ENCODE measurements around the gene CELSR1.

DNA sequence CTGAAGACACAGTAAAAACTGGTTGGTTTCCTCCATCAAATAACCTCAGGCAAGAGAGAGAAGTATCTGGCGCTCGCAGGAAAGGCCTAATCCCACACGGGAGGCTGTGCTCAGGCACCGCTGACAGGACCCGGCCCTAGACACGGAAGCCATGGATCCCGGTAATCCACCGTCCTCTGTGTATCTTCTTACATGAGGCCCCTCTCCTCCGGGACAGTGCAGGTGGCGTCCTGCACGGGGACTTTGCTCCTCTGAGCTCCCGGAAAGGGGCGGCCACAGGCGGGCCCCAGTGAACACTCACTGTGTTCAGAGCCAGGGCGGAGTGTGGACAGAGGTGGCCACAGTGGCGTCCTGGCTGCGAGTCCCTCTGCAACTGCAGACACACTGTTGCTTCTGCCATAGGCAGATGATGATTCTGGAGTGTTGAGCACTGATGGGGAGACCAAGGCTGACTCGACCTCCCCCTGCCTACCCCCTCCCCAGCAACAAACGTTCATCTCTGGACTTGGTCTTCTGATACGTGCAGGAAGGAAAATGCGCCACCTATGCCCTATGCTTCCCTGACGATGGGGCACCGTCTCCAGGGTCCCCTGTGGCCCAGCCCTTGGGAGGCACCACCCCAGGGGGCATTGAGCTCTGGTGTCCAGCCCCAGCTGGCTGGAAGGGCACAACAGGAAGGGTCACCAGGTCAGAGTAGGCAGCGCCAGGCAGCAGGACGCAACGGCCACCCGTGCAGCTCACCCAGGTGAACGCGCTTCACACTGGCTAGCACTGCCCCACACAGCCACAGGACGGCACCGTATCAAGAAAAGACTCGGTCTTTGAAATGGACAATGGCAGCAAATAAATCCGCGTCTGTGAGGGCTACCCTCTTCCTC, 106.2 kb downstream of the CELSR1 start:
- TF ChIP-seq POLR2AphosphoS5 (IDR thresholded peaks at IDR 0.05), result no peak
- TF ChIP-seq, protein P1, sequence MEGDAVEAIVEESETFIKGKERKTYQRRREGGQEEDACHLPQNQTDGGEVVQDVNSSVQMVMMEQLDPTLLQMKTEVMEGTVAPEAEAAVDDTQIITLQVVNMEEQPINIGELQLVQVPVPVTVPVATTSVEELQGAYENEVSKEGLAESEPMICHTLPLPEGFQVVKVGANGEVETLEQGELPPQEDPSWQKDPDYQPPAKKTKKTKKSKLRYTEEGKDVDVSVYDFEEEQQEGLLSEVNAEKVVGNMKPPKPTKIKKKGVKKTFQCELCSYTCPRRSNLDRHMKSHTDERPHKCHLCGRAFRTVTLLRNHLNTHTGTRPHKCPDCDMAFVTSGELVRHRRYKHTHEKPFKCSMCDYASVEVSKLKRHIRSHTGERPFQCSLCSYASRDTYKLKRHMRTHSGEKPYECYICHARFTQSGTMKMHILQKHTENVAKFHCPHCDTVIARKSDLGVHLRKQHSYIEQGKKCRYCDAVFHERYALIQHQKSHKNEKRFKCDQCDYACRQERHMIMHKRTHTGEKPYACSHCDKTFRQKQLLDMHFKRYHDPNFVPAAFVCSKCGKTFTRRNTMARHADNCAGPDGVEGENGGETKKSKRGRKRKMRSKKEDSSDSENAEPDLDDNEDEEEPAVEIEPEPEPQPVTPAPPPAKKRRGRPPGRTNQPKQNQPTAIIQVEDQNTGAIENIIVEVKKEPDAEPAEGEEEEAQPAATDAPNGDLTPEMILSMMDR (IDR thresholded peaks at IDR 0.05 in 8 of 11, conservative IDR thresholded peaks at IDR 0.05 in 3 of 11), result no peak
- no peak for TF ChIP-seq POLR2A (IDR thresholded peaks at IDR 0.05)

Data from spleen (tissue), 7 donors.